Thyroid gland (tissue), 4 donors: Measurements from ENCODE around the gene LRFN2. TPM values are rescaled to one million over a fixed set of nuclear protein-coding genes. Genes with fewer than 3 reads are reported as not detected.

Experiments
- DNase-seq, 2 donors: peaks; one replicate each; pipeline ENCODE4 v3.0.0-alpha.2; 2019
- H3K27ac ChIP-seq, 3 donors: fragments of 200-600 bp; sonication (generic); 1 replicate in 2 of 3; 2 replicates in 1 of 3; pipeline ENCODE4 v1.5.1; 2016 to 2019; ENCODE audit warnings: mild to moderate bottlenecking in 1 of 3, moderate library complexity in 1 of 3
- H3K27me3 ChIP-seq: fragments of 200-600 bp; sonication (generic); one replicate; pipeline ENCODE4 v1.5.1; 2019
- H3K36me3 ChIP-seq, 2 donors: fragments of 200-600 bp; sonication (generic); one replicate each; pipeline ENCODE4 v1.5.1; 2016 to 2019
- H3K4me1 ChIP-seq, 2 donors: fragments of 200-600 bp; sonication (generic); one replicate each; pipeline ENCODE4 v1.5.1; 2017 to 2019
- H3K4me3 ChIP-seq, 3 donors: fragments of 200-600 bp; sonication (generic); replicated peaks in 1 of 3; 1 replicate in 2 of 3; 2 replicates in 1 of 3; pipeline ENCODE4 v1.5.1; 2016; ENCODE audit warnings: mild to moderate bottlenecking in 1 of 3
- H3K9me3 ChIP-seq: fragments of 200-600 bp; sonication (generic); one replicate; pipeline ENCODE4 v1.5.1; 2017
- CTCF ChIP-seq, 6 experiments: fragments of 200-600 bp in 3 of 6; fragments of 450-650 bp in 3 of 6; sonication (generic) in 3 of 6; IDR thresholded peaks; one replicate each; pipeline ENCODE4 v1.5.1; 2016 to 2019; ENCODE audit warnings: antibody characterized with exemption in 6 of 6, mild to moderate bottlenecking in 2 of 6, inconsistent platforms in 1 of 6, moderate library complexity in 1 of 6
- POLR2A ChIP-seq, 2 donors: fragments of 450-650 bp; IDR thresholded peaks; one replicate each; pipeline ENCODE4 v1.6.1; 2017; ENCODE audit warnings: antibody characterized with exemption in 2 of 2, mild to moderate bottlenecking in 2 of 2, moderate library complexity in 1 of 2
- WGBS, 2 donors: methylation state at CpG; one replicate each; pipeline ENCODE4 v1.1.5; 2017; 5-methylcytosine and 5-hydroxymethylcytosine counted together
- intact Hi-C: fragments of 100-400 bp; cut with DNase I; formaldehyde crosslinking; loops from one replicate; pipeline ENCODE4 v1.15.1; 2023
- total RNA-seq, 4 donors: library from RNA; depleted of rRNA; stranded (reverse); fragments of >200 nt; gene quantifications; one replicate each; pipeline ENCODE4 v1.2.3, GENCODE V29; 2016

The LRFN2 gene
- total RNA-seq, 4 donors from 2014 or later, result 0.13 TPM; not detected in 3

GRCh38 chr6:40489798-40490197 lies 97.4 kb downstream of the LRFN2 start:
- intact Hi-C loops, result no loop called here
- TF ChIP-seq CTCF (IDR thresholded peaks at IDR 0.05) (no peak), POLR2A (IDR thresholded peaks at IDR 0.05) (no peak)
- 88 to 94% methylated on average over 9 of the region's 9 CpGs for WGBS, 2 donors
- H3K36me3 ChIP-seq, result no peaks in the 10 kb centered on the region
- H3K9me3 ChIP-seq, result no peaks in the 10 kb centered on the region
- H3K4me3 ChIP-seq, result no peak overlapping the region
- no peak for DNase-seq
- H3K27ac ChIP-seq, result no peak overlapping the region
- peaks cover 0 to 7% of the 10 kb centered on the region in 2 donors for H3K4me1 ChIP-seq
- no peaks in the 10 kb centered on the region for H3K27me3 ChIP-seq

GRCh38 chr6:40486576-40486975 lies 100.6 kb downstream of the LRFN2 start:
- no peak for DNase-seq
- H3K9me3 ChIP-seq, result no peaks in the 10 kb centered on the region
- no peak overlapping the region for H3K4me3 ChIP-seq
- no peaks in the 10 kb centered on the region for H3K36me3 ChIP-seq
- H3K4me1 ChIP-seq, result no peaks in the 10 kb centered on the region
- WGBS, 2 donors, result 89 to 94% methylated on average over 4 of the region's 4 CpGs
- H3K27ac ChIP-seq, result no peak overlapping the region
- intact Hi-C loops, result no loop called here
- TF ChIP-seq CTCF (IDR thresholded peaks at IDR 0.05), result no peak
- no peak for TF ChIP-seq POLR2A (IDR thresholded peaks at IDR 0.05)
- no peaks in the 10 kb centered on the region for H3K27me3 ChIP-seq

- no peaks in the 10 kb centered on the region for H3K9me3 ChIP-seq
- TF ChIP-seq CTCF (IDR thresholded peaks at IDR 0.05) (no peak), POLR2A (IDR thresholded peaks at IDR 0.05) (no peak)
- WGBS, 2 donors, result 64 to 76% methylated on average over 2 of the region's 2 CpGs
- no peak overlapping the region for H3K27ac ChIP-seq
- H3K36me3 ChIP-seq, result no peaks in the 10 kb centered on the region
- DNase-seq, result no peak
- H3K4me3 ChIP-seq, result no peak overlapping the region
- no peaks in the 10 kb centered on the region for H3K27me3 ChIP-seq
- no peaks in the 10 kb centered on the region for H3K4me1 ChIP-seq
- intact Hi-C loops, result no loop called here
Measured at GRCh38 chr6:40485795-40486194, 101.4 kb downstream of the LRFN2 start.

- Histone ChIP-seq H3K9me3 (no peaks in the 10 kb centered on the region), H3K4me1 (no peaks in the 10 kb centered on the region), H3K27ac (no peak overlapping the region), H3K36me3 (no peaks in the 10 kb centered on the region), H3K4me3 (no peak overlapping the region), H3K27me3 (no peaks in the 10 kb centered on the region)
- WGBS, 2 donors, result 27 to 61% methylated on average over 2 of the region's 2 CpGs
- intact Hi-C loops, result no loop called here
- peak; percentile 13 to 30 for DNase-seq
- TF ChIP-seq POLR2A (IDR thresholded peaks at IDR 0.05) (no peak), CTCF (IDR thresholded peaks at IDR 0.05) (no peak)
Measured at GRCh38 chr6:40485300-40485699, 101.9 kb downstream of the LRFN2 start.

GRCh38 chr6:40484066-40484465 lies 103.1 kb downstream of the LRFN2 start:
- Histone ChIP-seq H3K4me1 (no peaks in the 10 kb centered on the region), H3K4me3 (no peak overlapping the region), H3K27ac (no peak overlapping the region), H3K36me3 (no peaks in the 10 kb centered on the region), H3K27me3 (no peaks in the 10 kb centered on the region), H3K9me3 (no peaks in the 10 kb centered on the region)
- TF ChIP-seq POLR2A (IDR thresholded peaks at IDR 0.05), result no peak
- no peak for DNase-seq
- 75 to 95% methylated on average over 4 to 5 of the region's 7 CpGs for WGBS, 2 donors
- intact Hi-C loops, result no loop called here

GRCh38 chr6:40482532-40482931 lies 104.6 kb downstream of the LRFN2 start:
- no peaks in the 10 kb centered on the region for H3K36me3 ChIP-seq
- H3K9me3 ChIP-seq, result no peaks in the 10 kb centered on the region
- no peak overlapping the region for H3K27ac ChIP-seq
- no peak for DNase-seq
- intact Hi-C loops, result no loop called here
- TF ChIP-seq CTCF (IDR thresholded peaks at IDR 0.05), result no peak
- no peak for TF ChIP-seq POLR2A (IDR thresholded peaks at IDR 0.05)
- H3K4me3 ChIP-seq, result no peak overlapping the region
- no peaks in the 10 kb centered on the region for H3K4me1 ChIP-seq
- 66 to 74% methylated on average over 7 of the region's 7 CpGs for WGBS, 2 donors
- no peaks in the 10 kb centered on the region for H3K27me3 ChIP-seq
